Measurements from ENCODE around the gene LYST.

- TF ChIP-seq EP300 (IDR thresholded peaks at IDR 0.05), result no peak
- TF ChIP-seq POLR2A (IDR thresholded peaks at IDR 0.05; ENCODE audit: low read depth), result no peak
- TF ChIP-seq, protein P1, sequence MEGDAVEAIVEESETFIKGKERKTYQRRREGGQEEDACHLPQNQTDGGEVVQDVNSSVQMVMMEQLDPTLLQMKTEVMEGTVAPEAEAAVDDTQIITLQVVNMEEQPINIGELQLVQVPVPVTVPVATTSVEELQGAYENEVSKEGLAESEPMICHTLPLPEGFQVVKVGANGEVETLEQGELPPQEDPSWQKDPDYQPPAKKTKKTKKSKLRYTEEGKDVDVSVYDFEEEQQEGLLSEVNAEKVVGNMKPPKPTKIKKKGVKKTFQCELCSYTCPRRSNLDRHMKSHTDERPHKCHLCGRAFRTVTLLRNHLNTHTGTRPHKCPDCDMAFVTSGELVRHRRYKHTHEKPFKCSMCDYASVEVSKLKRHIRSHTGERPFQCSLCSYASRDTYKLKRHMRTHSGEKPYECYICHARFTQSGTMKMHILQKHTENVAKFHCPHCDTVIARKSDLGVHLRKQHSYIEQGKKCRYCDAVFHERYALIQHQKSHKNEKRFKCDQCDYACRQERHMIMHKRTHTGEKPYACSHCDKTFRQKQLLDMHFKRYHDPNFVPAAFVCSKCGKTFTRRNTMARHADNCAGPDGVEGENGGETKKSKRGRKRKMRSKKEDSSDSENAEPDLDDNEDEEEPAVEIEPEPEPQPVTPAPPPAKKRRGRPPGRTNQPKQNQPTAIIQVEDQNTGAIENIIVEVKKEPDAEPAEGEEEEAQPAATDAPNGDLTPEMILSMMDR (IDR thresholded peaks at IDR 0.05), result no peak
- TF ChIP-seq POLR2AphosphoS5 (IDR thresholded peaks at IDR 0.05), result no peak
These were observed 241.4 kb downstream of the LYST start for GRCh38 chr1:235625340-235625739.
